ENCODE data around the gene SEMA3G.

DNA sequence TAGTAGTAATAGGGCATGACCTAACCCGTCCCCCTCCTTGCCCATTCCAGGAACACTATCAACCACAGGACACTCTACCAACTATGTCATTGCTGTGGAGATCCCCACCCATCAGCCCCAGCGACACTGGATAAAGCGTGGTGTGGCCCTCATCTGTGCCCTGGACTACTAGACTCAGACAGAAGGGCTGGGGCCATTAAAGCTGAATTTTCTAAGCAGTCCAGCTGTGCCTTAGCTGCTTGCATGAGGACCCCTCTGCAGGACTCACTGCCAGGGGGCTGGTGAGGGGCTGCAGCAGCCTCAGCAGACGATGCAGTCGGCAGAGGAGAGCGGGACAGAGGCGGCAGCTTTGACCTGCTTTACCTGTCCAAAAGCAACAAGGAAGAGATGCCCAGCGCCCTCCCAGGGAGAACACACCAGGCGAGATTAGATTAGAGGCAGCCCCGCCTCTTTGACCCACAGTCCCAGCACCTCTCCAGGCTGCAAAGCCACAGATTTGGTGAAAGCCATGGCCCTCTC is 44.6 kb downstream of the SEMA3G start:
- TF ChIP-seq YY1 (IDR thresholded peaks at IDR 0.05; ENCODE audit: insufficient read depth, insufficient read length) (no peak), ZNF274 (IDR thresholded peaks at IDR 0.05; ENCODE audit: low read depth, low read length) (no peak)
